HTR-8/SVneo (cell line): ENCODE measurements around the gene KMO.

Experiments used
- DNase-seq: peaks from one replicate; pipeline ENCODE4 v3.0.0; 2011; ENCODE audit warnings: low spot score, mixed read lengths; ENCODE audit not compliant: insufficient read length
- FAIRE-seq: peaks from 2 replicates; lab custom pipeline; 2011; peaks lifted over from hg19 to GRCh38; lab: Jason Lieb, UNC

The KMO gene

GRCh38 chr1:241591317-241591716 is 59.1 kb downstream of the KMO start:
- FAIRE-seq (no peak), DNase-seq (peak; percentile 41)

GRCh38 chr1:241591736-241592135 is 59.6 kb downstream of the KMO start:
- no peak for DNase-seq
- FAIRE-seq: no peak

- DNase-seq: peak; percentile 36
- FAIRE-seq: peak; percentile 46
These were observed 60.2 kb downstream of the KMO start for GRCh38 chr1:241592273-241592958.

- FAIRE-seq (no peak), DNase-seq (no peak)
These were observed 61.0 kb downstream of the KMO start for GRCh38 chr1:241593186-241593585.

- FAIRE-seq: no peak
- no peak for DNase-seq
These were observed 64.5 kb downstream of the KMO start for GRCh38 chr1:241596633-241597032.

- FAIRE-seq: no peak
- no peak for DNase-seq
These were observed 66.1 kb downstream of the KMO start for GRCh38 chr1:241598249-241598648.

GRCh38 chr1:241600496-241600901 is 68.3 kb downstream of the KMO start:
- FAIRE-seq (no peak), DNase-seq (no peak)

GRCh38 chr1:241603731-241604245 is 71.6 kb downstream of the KMO start:
- DNase-seq (no peak), FAIRE-seq (no peak)

DNA sequence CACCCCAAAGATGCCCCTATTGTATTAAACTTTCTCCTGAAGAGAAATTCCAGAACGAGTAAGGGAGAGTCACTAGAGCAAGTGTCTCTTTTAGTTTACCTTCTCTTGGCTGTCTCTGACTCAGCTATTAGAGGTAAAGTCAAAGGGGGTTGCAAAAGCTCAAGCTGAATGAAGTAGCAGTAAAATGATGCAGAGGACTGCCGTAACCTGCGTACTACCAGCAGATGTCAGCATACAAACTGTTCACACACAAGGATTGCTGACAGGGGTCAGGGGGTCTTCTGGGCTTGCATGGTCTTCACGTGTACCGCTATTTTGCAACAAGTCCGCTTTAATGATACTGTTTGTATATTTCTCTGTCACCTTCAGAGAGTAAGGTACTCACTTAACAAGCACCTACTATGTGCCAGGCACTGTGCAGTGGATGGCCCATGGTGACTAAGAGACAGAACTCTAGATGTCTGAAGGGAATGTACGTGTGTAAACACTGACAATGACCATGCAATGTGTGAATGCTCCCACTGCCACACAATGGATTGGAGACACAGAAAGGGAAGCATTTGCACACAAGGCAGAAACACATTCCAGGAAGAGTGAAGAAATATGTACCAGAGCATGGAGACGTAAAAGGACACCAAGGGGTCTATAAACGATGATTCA is 73.1 kb downstream of the KMO start:
- peak; percentile 20 for DNase-seq
- FAIRE-seq: peak; percentile 23

DNA sequence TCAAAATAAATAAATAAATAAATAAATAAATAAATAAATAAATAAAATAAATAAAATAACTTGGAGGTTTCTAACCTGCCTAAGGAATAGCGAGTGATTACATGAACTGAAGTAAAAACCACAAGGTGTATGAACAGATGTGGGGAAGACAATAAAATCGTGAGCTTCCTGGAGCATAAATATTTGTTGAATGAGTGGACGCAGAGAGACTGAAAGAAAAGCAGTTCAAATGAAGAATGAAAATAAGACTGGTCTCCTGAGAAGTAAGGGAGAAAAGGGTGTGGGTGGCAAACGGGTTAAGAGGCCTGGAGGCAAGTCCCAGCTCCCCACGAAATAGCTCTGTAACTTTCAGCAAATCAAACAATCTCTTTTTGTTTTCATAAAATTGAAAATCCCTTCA is 74.4 kb downstream of the KMO start:
- FAIRE-seq (no peak), DNase-seq (peak; percentile 27)

DNA sequence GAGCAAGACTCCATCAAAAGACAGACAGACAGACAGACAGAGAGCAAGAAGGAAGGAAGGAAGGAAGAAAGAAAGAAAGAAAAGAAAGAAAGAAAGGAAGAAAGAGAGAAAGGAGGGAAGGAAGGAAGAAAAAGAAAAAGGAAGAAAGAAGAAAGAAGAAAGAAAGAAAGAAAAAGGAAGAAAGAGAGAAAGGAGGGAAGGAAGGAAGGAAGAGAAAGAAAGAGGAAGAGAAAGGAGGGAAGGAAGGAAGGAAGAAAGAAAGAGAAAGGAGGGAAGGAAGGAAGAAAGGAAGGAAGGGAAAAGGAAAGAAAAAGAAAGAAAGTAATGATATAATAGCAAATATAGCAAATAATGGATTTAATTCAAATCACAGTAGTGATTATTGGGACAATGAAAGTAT is 75.3 kb downstream of the KMO start:
- no peak for DNase-seq
- no peak for FAIRE-seq

DNA sequence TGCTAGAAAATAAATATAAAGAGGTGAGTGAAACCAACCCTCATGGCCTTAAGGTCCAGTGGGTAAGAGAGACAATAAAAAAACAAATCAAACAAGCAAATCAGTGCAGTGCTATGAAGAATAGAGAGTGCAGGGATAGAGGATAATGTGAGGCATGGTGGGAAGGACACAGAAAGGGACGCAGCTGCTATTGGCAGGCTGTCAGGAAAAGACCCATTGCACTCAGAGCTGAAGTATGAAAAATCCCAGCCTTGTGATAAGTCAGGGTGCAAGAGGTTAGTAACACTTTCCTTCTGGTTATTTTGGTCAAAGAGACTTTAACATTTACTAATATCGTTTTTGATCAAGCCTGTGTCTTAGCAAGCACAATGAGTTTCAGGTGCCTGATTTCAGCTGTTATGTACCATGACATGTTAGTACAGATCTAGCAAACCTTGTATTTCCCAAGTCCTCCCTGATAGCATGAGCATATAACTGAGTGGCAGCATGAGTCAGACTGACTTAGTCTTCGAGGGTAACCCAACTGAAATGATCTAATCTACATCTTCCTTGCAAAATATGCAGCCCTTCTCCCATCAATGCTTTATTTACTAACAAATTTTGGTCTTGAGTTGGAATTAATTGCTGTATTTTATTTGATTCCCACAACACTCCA is 76.3 kb downstream of the KMO start:
- no peak for FAIRE-seq
- DNase-seq: no peak

- DNase-seq: no peak
- no peak for FAIRE-seq
These were observed 78.1 kb downstream of the KMO start for GRCh38 chr1:241610056-241610815.

GRCh38 chr1:241611063-241611462 is 78.9 kb downstream of the KMO start:
- peak; percentile 40 for DNase-seq

GRCh38 chr1:241611736-241612135 is 79.6 kb downstream of the KMO start:
- FAIRE-seq (no peak), DNase-seq (no peak)

More at GRCh38 chr1:241611063-241611462, 78.9 kb downstream of the KMO start:
- no peak for FAIRE-seq

GRCh38 chr1:241612533-241613477 is 80.6 kb downstream of the KMO start:
- FAIRE-seq: peak; percentile 23
- DNase-seq: peak; percentile 39

DNA sequence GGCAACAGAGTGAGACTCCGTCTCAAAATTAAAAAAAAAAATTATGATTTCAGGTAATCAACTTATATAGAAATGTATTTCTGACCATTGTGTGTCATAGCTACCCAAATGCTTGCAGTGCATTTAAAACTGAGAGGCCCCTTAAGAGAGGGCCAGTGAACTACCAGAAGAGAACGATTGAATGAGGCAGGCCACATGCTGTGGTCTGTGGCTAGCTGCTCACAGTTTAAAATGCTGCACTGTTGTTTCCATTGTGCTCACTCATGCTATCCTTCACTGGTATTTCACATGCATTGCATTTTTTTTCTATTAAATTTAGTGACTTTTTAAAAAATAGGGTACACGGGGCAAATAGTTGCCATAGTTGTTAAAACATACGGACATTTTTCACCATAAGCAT is 82.0 kb downstream of the KMO start:
- FAIRE-seq (no peak), DNase-seq (no peak)

GRCh38 chr1:241614572-241614971 is 82.4 kb downstream of the KMO start:
- FAIRE-seq (no peak), DNase-seq (no peak)
